Bone marrow (tissue), 2 donors: ENCODE results near the gene CDS2.

Source experiments
- DNase-seq, 2 donors: peaks; one replicate each; lab custom pipeline; 2025; lab: John Stamatoyannopoulos, UW

CDS2 gene

DNA sequence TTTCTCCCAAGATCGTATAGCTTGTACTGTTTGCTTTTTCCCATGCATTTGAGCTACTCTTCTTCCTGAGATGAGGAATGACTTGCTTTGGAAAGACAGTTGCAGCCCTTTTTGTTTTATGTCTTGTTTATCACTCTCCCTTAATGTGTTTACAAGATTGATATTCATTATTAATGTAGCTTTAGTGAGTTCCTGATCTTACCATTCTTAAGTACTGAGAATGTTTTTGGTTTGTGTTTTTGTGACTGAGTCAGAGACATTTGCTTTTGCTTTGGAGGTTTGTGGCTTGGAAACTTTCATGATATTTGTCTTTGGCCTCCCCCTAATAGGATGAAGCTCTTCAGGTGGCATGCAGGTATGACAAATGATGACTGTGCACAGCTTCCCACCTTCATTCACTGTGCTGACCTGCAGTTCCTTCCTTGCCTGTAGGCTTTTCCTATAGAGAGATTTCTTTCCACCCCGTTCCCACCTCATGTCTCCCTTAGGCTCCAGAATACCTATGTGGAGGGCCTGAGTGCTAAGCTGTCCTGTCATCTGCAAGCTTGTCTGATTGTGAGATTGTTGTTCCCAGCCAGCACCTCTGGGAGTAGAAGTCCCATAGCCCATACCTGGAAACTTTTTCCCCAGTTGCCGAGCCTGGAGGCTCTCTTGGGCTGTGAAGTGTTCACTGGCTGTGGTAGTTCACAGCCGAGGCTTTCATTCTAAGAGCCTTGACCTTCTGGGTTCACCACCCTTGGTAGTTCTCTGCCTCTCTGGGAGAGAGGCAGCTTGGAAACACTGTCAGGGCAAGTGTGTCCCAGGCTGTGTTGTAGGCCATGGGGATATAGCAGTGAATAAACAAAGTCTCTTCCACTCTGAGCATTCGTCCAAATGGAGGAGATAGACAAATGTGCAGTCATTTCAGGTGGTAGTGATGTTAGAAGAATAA, 27.1 kb downstream of the CDS2 start:
- no peak for DNase-seq

- no peak for DNase-seq
These were observed 27.7 kb downstream of the CDS2 start for GRCh38 chr20:5154543-5154925.

DNA sequence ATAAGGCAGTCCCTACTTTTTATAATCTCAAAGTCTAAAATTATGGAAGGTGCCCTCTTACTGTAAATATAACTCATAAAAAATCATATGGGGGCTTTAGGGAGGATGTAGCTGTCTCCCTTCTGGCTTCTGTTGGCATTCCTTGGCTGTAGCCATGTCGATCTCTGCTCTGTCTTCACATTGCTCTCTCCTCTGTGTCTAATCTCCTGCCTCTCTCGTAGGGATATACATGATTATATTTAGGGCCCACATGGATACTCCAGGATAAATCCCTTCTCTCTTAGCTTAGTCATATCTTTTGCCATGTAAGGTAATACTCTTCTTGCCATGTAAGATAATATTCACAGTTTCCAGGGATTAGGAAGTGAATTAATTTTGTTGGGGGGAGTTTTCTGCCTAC, 28.6 kb downstream of the CDS2 start:
- DNase-seq, result no peak

DNA sequence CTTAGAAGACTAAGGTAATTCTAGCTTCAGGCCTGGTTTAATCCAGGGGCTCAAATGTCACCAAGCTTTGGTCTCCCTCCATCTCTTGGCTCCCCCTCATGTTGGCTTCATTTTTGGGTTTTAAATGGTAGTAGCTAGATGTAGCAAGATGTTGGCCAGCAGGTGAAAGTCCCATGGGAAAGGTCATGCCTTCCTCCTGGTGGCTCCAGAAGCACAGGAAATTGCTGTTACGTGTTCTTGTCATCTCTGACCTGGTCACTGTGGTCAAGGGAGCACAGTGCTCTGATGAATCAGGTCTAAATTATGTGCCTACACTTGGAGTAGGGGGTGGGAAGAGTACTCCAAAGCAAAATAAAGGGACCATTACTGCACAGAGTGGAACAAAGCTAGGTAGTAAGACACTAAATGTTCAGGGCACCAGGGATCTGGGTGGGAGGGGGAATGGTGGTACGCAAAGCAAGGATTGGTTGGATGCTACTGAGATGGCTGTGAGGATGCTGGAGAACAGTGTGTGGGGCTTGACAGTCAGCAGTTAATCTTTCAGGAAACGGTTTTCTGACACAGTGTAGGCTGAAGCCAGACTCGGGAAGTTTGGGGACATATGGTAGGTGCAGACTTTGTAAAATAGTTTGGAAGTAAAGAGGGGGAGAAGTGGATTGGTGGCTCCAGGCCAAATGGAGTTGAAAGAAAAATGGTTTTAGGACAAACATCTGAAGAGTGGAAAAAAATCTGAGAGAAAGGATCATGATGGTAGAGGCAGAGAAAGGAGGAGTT, 30.1 kb downstream of the CDS2 start:
- no peak for DNase-seq

DNA sequence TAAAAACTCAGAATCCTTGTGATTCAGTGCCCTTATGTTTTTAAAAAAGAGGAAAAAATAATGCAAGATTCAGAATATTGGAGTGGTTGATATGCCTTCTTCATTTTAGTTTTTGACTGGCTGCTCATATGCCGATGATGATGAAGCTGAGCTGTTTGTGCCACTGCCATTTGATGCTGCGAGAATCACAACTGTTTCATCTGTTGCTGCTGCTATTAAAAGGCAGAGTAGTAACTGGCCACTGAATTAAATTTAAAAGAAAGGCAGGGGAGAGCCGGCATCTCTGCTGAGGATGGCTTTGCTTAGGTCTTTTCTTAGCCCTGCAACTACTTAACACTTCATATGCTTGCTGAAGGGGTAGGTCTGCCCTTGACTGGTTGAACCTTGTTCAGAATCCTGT, 33.1 kb downstream of the CDS2 start:
- no peak for DNase-seq

GRCh38 chr20:5160882-5161281, 34.1 kb downstream of the CDS2 start:
- DNase-seq, result no peak

DNA sequence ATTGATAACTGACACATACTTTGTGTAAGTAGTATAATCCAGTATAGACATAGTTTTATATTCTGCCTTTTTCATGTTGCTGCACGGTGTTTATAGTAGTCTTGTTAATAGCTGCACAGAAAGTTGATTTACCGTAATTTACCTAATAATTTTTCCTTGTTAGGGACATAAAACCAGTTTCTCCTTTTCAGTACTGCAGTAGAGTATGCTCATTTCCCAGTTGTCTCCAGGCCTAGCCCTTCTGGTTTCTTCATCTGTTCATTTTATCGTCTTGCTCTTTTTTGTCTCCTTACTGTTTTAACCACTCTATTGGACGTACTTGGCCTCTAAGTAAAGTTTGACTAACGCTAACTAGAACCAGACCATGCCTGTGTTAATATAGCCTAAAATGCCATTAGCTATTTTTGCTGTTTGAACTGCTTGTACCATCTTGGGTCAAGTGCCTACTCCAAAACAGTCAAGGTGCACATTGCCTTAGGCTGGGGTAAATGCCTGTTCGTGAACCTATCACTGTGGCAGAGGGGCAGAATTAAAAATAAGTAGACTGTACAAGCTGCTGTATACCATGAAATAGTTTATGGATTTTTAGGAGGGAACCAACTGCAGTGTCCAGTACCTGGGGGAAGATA, 34.8 kb downstream of the CDS2 start:
- DNase-seq, result no peak

GRCh38 chr20:5164645-5165625, 38.1 kb downstream of the CDS2 start:
- no peak for DNase-seq

DNA sequence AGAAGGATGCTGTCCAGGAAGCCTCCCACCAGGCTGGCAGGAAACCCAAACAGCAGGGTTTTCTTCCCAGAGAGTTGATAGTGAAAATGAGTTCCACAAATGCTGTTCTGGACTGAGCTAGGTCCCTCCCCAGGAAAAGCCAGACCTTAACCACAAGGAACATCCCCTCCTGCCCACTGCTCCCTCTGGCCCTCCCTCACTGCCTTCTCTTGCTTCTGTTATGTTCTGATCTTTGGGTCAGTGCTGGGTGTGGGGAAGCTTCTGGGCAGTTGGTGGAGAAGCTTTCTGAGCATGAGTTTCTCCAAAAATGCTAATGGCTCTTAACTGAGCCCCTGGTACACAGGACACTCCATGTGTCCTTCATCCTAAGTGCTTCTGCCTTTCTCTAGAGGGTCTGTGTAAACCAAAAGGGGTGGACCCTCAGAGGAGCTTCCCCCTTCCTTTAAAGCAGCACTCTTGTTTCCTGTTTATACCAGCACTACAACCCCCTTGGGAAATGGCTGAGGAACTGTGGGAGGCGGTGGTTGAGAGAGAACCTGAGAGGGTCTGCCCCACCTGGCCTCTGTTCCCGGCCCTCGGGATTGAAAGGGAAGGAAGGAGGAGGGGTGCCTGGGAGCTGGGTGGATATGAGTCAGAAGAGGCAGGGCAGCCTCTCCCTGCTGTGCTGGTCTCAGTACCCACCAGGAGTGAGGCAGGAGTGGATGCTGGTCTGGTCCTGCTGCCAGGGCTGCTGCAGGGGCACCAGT, 42.0 kb downstream of the CDS2 start:
- DNase-seq, result peak in 1 of 2 donors; percentile 35

- no peak for DNase-seq
These were observed 43.5 kb downstream of the CDS2 start for GRCh38 chr20:5170341-5170740.

DNA sequence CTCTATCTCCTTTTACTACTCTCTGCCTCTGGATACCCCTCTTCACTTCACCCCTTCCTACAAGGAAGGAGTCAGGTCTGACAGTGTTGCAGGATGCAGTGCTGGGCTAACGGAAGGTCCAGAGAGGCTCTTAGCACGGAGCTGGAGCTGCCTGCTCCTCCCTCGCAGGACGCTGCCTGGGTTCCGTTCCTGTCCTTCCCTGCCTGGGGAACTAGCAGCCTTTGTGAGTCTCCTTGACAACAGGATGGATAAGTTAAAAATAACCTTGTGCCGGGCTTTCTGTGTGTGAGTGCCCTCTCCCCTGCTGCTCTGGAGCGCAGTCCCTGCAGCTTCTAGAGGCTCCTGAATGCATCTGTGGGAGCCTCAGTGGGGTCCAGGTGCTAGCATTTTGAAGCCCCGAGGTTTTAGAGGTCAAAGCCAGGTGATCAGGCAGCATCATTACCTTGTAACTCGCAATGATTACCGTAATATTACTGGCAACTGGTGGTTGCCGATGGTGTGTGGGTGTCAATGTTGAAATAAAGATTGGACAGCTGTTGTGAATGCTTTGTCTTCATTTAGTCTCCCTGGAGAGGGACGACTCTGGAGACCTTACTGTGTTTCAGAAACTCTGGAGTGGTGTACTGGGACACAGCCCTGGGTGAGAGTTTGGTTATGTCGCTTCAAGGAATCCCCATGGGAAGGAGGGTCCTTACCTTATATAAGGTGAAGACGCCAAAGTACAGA, 44.4 kb downstream of the CDS2 start:
- DNase-seq, result no peak

DNA sequence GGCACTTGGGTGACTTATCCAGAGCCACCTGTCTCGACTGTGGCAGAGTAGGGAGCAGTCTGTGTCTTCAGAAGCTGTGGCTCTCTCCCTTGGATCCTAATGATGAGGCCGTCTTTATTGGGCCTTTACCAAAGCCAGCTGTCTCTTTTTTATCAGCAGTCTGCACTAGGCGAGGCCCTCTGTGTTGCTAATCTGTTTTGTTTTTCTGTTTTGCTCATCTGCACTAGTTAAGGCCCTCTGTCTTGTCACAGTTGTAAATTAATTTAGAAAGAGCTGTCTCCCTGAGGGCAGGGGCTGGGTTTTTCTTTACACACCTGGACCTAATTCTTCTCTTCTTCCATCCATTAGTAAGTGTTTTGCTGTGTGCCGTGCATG, 45.0 kb downstream of the CDS2 start:
- DNase-seq, result no peak

DNA sequence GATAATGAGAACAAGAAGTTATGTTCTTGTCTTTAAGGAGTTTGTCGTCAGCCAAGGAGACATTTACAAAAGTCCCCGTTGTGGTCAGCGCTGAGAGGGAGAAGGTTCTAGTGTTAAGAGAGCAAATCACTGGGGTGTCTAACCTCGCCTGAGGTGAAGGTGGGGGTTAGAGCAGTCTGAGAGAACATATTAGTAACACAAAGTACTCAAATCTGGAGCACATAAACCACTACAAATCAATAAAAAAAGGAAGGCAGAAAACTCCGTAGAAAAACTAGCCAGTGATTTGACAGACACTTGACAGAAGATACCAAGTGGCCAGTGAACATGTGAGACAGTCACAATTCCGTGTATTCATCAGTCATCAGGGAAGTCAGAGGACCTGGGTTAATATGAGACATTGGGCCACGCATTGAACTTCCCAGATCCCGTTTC, 45.4 kb downstream of the CDS2 start:
- no peak for DNase-seq

DNA sequence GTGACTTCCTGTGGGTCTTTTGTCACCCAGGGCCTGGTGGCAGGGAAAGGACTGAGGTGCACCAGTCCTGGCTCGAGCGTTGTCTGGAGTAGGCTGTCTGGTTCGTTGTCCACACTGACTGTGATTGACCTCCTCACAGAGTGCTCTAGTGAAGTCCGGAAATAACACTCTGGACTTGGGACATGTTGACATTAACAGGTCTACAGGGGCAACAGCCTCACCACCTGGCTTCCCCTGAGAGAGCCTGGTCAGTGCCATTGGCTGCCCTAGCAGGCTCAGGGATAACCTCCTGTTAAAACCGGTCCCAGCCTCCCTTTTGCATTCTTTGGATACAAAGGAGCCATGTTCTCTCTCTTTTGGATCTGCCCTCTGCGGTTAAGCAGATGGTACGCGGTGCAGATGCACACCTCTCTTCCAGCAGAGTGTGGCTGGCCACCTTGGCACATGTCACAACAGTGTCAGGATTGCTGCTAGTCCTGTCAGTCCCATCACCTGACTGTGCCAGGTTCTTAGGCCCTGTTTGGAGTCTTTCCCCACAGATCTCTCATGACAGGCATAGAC, 46.2 kb downstream of the CDS2 start:
- DNase-seq, result no peak

DNA sequence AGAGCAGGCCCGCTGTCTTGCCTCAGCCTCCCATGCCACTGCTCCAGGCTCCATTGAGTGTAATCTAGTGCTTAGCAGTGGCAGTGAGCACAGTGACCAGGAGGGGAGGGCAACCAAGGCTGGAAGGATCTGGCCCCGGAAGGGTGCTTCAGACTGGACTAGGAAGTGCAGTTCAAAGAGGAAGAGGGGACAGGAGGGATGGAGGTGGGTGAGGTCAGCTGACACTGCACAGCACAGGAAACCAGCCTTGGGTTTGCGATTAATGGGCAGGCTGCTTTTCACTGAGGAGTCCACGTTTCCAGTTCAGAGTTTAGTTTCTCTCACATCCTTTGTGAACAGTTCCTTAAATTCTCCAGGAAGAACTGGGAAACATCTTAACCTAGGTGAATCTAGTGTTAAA, 46.9 kb downstream of the CDS2 start:
- no peak for DNase-seq

DNA sequence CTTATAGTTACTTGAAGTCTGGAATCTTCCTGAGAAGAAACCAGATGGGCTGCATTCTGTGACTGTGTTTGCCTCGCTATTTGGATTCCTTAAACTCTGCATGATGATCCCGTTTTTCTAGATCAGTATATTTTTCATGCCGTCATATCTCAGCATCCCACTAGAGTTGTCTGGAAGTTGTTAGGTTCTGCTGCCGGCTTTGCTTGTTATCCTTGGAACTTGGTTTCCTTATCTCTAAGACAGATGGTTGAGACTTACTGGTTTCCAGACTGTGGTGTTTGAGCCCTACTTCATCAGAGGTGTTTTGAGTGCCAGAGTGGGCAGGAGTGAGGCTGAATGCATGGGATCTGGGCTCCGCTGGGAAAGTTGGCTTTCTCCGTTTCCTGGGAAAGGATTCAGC, 50.3 kb downstream of the CDS2 start:
- DNase-seq, result no peak

DNA sequence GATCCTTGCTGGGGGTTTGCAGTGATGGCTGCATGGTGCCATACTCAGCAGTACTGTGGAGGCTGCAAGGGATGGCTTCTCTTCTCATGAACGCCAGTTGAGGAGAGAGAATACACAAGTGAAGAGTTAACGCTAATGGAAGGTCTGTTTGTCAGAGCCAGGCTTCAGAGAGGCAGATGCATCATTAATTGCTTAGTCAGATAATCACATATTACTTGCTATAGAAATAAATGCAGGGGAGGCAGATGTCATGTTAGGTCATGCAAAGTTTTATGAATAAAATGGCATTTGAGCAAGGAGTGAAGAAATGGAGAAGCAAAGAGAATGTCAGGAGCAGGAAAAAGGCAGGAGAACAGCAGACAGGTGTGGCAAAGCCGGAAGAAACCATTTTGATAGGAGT, 51.2 kb downstream of the CDS2 start:
- DNase-seq, result no peak

DNA sequence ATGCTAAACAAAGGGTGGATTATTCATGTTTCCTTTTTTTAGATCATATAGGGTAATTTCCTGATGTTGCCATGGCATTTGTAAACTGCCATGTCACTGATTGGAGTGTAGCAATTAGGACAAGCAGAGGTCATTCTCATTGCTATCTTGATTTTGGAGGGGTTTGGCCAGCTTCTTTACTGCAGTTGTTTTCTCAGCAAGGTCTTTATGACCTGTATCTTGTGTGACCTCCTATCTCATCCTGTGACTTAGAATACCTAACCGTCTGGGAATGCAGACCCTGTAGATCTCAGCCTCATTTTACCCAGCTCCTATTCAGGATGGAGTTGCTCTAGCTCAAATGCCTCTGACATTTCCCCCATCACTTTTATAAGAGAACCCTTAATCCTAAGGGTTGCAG, 53.6 kb downstream of the CDS2 start:
- DNase-seq, result no peak

GRCh38 chr20:5180933-5181332, 54.1 kb downstream of the CDS2 start:
- no peak for DNase-seq

DNA sequence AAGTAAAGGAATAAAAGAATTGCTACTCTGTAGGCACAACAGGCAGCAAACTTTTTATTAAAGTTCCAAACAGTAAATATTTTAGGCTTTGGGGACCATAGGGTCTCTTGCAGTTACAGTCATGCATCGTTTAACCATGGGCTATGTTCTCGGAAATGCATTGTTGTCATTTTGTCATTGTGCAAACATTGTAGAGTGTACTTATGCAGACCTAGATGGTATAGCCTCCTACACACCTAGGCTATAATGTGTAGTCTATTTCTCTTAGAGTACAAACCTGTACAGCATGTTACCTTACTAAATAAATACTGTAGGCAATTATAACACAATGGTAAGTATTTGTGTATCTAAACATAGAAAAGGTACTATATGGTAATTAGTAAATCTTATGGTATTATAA, 54.7 kb downstream of the CDS2 start:
- no peak for DNase-seq
